Adrenal gland (tissue), 12 donors: Measurements from ENCODE around the gene CLIC4. TPM values are rescaled to one million over a fixed set of nuclear protein-coding genes. Genes with fewer than 3 reads are reported as not detected.

Source experiments
- DNase-seq, 7 donors: peaks; one replicate each; pipeline ENCODE4 v3.0.0-alpha.2; 2019 to 2020
- H3K27ac ChIP-seq, 5 donors: fragments of 200-600 bp; sonication (generic) in 4 of 5; 1 replicate in 3 of 5; 2 replicates in 2 of 5; pipeline versions ENCODE4 v1.5.1 to v1.8.0; 2016 to 2020; ENCODE audit warnings: mild to moderate bottlenecking in 1 of 5
- H3K27me3 ChIP-seq: fragments of 200-600 bp; 2 replicates; pipeline ENCODE4 v1.8.0; 2021
- H3K36me3 ChIP-seq, 2 donors: fragments of 200-600 bp; replicated peaks in 1 of 2; 1 replicate in 1 of 2; 2 replicates in 1 of 2; pipeline versions ENCODE4 v1.5.1 to v1.8.0; 2018 to 2022
- H3K4me1 ChIP-seq, 2 donors: fragments of 200-600 bp; replicated peaks in 1 of 2; 1 replicate in 1 of 2; 2 replicates in 1 of 2; pipeline versions ENCODE4 v1.5.1 to v1.8.0; 2018 to 2021
- H3K4me3 ChIP-seq, 4 donors: fragments of 200-600 bp; sonication (generic) in 3 of 4; one replicate each; pipeline ENCODE4 v1.5.1; 2016 to 2018
- H3K9me3 ChIP-seq, 3 donors: fragments of 200-600 bp; sonication (generic) in 1 of 3; replicated peaks in 1 of 3; 1 replicate in 2 of 3; 2 replicates in 1 of 3; pipeline versions ENCODE4 v1.5.1 to v1.8.0; 2016 to 2021
- POLR2A ChIP-seq, 2 donors: fragments of 450-650 bp; IDR thresholded peaks; one replicate each; pipeline ENCODE4 v1.6.1; 2017; ENCODE audit warnings: antibody characterized with exemption in 2 of 2, mild to moderate bottlenecking in 2 of 2, moderate library complexity in 1 of 2
- WGBS, 4 donors: extraction: QIAGEN DNeasy Blood & Tissue Kit in 2 of 4; methylation state at CpG; one replicate each; pipeline versions ENCODE4 v1.1.5 to v1.1.7; 2013 to 2017; 5-methylcytosine and 5-hydroxymethylcytosine counted together
- intact Hi-C, 2 donors: fragments of 100-400 bp; cut with DNase I; formaldehyde crosslinking; loops; one replicate each; pipeline versions ENCODE4 v1.14.1 to v1.15.0; 2022 to 2023
- polyA plus RNA-seq, 3 donors: library from polyadenylated mRNA; stranded (reverse); fragments of 200-250 nt in 2 of 3; fragments of 350-450 nt in 1 of 3; fragmentation: Illumina TruSeq in 1 of 3; extraction: RNeasy Lipid Tissue Mini Kit (QIAGEN cat#74804) in 1 of 3; gene quantifications; one replicate each; pipeline ENCODE4 v1.2.3, GENCODE V29; 2013 to 2014
- total RNA-seq, 9 donors: library from RNA; depleted of rRNA in 4 of 9; stranded (reverse); fragments of >200 nt in 4 of 9; fragments of 120-200 nt in 1 of 9; fragmentation: NEBNext Ultra II Directional in 1 of 9; extraction: Animal tissue kit (Norgen Biotek cat#: 25700) in 1 of 9; gene quantifications; one replicate each; pipeline versions ENCODE4 v1.1.0 to v1.2.4, GENCODE V29; 2013 to 2023
- TF ChIP-seq, protein P1 (sequence below), 6 experiments: fragments of 450-650 bp in 4 of 6; fragments of 200-600 bp in 2 of 6; sonication (generic) in 1 of 6; IDR thresholded peaks; 1 replicate in 5 of 6; 2 replicates in 1 of 6; pipeline versions ENCODE4 v1.5.1 to v1.8.0; 2016 to 2021; ENCODE audit warnings: antibody characterized with exemption in 6 of 6, mild to moderate bottlenecking in 2 of 6, moderate library complexity in 1 of 6
- donor health status: healthy with polysubstance abuse.
- donor health status: Bipolar disorder and iron deficiency.
- donor health status: DM: yes; HTN: yes; CAD: no.
- donor health status: DM: no; HTN: no; CAD: no.
- donor health status: DM: no; HTN: no; CAD: no.
- donor health status: DM: yes; HTN: yes; CAD: no.

CLIC4 gene
- total and polyA plus RNA-seq, 12 donors: 26.8 to 166 (median 107) TPM

DNA sequence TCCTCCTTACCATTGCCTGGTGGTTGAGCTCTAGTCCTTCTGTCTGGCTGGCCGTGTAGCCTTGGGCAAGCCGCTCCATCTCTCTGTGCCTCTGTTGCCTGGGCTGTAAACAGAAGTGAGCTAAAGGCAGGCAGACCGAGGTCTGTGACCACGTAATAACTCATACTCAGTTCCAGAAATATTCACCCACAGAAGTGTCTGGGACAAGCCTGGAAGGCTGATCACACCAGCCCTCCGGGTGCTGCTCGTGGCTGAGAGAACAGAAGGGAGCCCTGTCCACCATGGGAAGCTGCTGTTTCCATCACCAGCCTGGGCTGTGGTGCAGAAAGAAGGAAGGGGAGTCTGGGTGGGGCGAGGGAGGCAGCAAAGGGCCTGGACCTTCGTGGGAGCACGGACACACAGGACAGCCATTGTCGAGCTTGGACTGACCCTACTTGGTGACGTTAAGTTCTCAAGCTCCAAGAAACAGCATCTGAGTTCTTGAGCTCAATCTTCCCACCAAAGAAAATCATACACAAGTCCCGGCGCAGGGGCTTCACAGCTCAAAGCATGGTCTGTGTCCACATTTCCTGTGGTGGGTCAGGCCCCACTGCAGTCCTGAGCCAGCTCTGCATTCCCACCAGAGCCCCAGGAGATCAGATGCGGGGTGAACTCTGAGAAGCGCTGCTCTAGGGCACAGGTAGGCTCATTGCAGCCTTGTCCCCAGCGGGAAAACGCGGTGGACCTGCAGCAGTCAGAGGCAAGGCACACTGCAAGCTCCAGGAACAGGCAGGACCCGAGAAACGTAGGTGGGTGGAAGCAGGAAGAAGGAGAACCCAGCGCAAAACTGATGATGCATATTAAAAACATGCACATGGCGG, 123.0 kb downstream of the CLIC4 start:
- TF ChIP-seq, protein P1, sequence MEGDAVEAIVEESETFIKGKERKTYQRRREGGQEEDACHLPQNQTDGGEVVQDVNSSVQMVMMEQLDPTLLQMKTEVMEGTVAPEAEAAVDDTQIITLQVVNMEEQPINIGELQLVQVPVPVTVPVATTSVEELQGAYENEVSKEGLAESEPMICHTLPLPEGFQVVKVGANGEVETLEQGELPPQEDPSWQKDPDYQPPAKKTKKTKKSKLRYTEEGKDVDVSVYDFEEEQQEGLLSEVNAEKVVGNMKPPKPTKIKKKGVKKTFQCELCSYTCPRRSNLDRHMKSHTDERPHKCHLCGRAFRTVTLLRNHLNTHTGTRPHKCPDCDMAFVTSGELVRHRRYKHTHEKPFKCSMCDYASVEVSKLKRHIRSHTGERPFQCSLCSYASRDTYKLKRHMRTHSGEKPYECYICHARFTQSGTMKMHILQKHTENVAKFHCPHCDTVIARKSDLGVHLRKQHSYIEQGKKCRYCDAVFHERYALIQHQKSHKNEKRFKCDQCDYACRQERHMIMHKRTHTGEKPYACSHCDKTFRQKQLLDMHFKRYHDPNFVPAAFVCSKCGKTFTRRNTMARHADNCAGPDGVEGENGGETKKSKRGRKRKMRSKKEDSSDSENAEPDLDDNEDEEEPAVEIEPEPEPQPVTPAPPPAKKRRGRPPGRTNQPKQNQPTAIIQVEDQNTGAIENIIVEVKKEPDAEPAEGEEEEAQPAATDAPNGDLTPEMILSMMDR (IDR thresholded peaks at IDR 0.05): no peak
- TF ChIP-seq POLR2A (IDR thresholded peaks at IDR 0.05): no peak
- no peak overlapping the region for H3K27ac ChIP-seq
- peak in 3 of 7 donors; percentile 5 to 35 (median 5) for DNase-seq
- H3K36me3 ChIP-seq: no peaks in the 10 kb centered on the region
- no peaks in the 10 kb centered on the region for H3K9me3 ChIP-seq
- WGBS, 4 donors: 71 to 82% (median 78%) methylated on average over 18 to 22 of the region's 22 CpGs
- no peaks in the 10 kb centered on the region for H3K4me1 ChIP-seq
- H3K27me3 ChIP-seq: peaks cover 8% of the 10 kb centered on the region
- H3K4me3 ChIP-seq: no peak overlapping the region
- intact Hi-C loops: no loop called here

DNA sequence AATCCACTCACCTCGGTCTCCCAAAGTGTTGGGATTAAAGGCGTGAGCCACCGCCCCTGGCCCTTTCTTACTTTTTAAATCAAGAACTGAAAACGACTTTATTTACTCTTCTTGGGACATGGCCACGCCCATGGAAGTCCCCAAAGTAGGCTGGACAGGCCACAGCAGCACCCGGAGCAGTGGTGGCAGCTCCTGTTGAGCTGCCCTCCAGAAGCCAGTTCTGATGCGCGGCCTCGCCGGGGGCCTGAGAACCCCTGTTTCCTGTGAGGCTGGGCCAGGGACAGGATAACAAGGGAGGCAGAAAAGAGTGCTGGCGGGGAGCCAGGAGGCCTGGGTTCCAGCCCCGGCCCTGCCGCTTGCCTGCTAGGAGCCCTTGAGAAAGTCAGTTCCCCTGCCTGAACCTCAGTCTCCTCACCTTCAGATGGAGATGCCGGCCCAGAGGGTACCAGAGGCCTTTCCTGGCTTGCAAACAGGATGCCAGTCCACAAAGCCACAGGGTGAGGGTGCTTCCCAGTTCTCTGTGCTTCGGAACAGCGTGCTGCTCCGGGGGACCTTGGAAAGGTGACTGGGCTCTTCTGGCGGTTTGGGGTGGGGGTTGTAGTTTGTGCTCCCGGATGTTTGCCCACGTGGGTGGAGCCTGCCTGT, 125.4 kb downstream of the CLIC4 start:
- Histone ChIP-seq H3K4me3 (no peak overlapping the region), H3K27ac (no peak overlapping the region), H3K4me1 (no peaks in the 10 kb centered on the region), H3K27me3 (peaks cover 8% of the 10 kb centered on the region), H3K36me3 (no peaks in the 10 kb centered on the region), H3K9me3 (no peaks in the 10 kb centered on the region)
- WGBS, 4 donors: 57 to 71% (median 62%) methylated on average over 11 to 20 of the region's 20 CpGs
- intact Hi-C loops: no loop called here
- no peak for TF ChIP-seq POLR2A (IDR thresholded peaks at IDR 0.05)
- TF ChIP-seq, protein P1 (IDR thresholded peaks at IDR 0.05): no peak
- peak in 1 of 7 donors; percentile 39 for DNase-seq

DNA sequence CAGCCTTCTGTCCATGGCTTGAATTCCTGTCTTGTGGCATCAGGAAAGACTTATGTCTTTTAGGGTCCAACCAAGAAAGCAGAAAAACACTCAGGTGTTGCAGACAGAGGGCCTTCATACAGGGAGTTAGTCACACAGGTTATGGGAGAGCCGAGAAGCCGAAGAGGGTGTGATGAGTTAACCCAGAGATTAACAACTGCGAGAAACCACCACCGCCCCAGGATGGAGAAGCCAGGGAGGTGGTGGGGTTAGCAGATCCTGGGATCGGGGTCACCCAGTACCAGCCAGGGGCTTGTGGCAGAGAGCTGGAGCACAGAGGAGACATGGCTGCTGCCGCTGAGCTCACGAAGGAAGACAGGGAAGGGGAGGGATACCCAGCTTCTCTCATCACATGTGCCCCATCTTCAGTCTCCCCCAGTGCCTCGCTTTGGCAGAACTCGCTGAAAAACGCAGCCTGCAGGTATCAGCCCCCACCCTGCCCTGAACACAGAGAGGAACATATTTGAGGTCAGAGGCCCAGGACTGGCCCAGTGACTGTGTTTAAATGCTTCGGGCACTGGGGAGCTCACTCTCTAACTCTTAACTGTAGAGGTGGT, 126.2 kb downstream of the CLIC4 start:
- peak in 1 of 7 donors; percentile 35 for DNase-seq
- 73 to 88% (median 85%) methylated on average over 7 to 11 of the region's 11 CpGs for WGBS, 4 donors
- H3K9me3 ChIP-seq: no peaks in the 10 kb centered on the region
- H3K36me3 ChIP-seq: no peaks in the 10 kb centered on the region
- peaks cover 8% of the 10 kb centered on the region for H3K27me3 ChIP-seq
- no peak overlapping the region for H3K4me3 ChIP-seq
- intact Hi-C loops: no loop called here
- no peak for TF ChIP-seq POLR2A (IDR thresholded peaks at IDR 0.05)
- TF ChIP-seq, protein P1 (IDR thresholded peaks at IDR 0.05): no peak
- no peaks in the 10 kb centered on the region for H3K4me1 ChIP-seq
- no peak overlapping the region for H3K27ac ChIP-seq
